HG03521 (cell line): Measurements from ENCODE around the gene FSTL5.
"Not testable (repeated sequence)": the region's sequence is repeated elsewhere in the genome, so short reads cannot be mapped to it uniquely, and the experiment has no call there.

ENCODE experiments used
- ATAC-seq: cut with Tn5 transposase; IDR thresholded peaks from one replicate; pipeline ENCODE4 v1.9.1; 2021; ENCODE audit warnings: mild to moderate bottlenecking, moderate library complexity; ENCODE audit not compliant: unreplicated experiment

The FSTL5 gene

DNA sequence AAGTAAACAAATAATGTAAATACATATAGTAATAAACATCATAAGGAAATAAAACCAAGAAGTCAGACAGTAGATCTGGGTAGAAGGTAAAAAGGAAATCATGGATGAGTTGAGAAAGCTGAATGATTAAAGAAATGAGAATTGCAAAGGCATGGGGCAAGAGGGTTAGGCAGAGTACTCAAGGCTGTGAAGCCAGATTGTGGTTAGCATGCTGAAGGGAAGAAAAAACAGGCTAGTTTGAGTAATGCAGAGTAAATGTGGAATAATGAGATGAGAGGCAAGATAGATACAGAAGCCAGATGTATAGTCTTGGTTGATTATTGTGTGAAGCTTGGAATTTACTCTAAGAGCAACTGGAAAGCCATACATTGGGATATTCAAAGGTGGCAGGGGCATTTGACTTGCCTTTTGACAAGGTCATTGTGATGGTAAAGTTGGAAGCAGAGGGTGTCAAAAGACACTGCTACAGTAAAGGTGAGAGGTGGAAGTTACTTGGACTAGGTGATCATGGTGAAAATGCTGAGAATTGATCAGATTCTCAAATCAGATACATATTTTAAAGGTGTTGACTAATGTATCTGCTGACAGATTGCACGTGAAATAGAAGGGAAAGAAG, 307.0 kb downstream of the FSTL5 start:
- no peak for ATAC-seq

DNA sequence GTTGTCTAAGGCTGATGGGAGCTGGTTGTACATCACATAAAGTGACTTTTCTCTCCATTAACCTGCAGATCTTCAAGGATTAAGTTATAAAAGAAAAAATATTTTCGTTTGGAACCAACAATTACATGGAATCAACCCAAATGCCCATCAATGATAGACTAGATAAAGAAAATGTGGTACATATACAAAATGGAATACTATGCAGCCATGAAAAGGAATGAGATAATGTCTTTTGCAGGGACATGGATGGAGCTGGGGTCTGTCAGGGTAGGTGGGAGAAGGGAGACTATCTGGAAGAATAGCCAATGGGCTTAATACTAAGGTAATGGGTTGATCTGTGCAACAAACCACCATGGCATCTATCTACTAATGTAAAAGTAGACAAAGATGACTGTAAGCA, 313.2 kb downstream of the FSTL5 start:
- ATAC-seq, result no peak

DNA sequence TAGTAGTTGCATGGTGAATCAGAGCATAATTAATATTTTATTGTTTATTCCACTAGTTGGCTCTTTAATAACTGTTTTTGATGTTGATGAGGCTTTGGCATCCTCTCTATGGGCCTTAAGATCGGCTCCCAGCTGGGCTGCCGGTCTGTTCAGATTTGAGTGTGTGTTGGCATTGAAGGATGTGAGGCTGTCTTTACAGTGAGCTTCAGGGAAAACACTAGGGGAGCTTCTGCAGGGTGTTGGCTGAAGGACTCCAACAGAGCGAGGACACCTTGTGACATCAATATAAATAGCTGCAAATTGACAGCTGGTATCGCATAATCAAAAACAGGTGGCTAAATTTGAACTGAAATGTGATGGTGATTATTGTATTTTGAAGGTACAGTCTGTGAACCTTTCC, 322.0 kb downstream of the FSTL5 start:
- ATAC-seq, result no peak

DNA sequence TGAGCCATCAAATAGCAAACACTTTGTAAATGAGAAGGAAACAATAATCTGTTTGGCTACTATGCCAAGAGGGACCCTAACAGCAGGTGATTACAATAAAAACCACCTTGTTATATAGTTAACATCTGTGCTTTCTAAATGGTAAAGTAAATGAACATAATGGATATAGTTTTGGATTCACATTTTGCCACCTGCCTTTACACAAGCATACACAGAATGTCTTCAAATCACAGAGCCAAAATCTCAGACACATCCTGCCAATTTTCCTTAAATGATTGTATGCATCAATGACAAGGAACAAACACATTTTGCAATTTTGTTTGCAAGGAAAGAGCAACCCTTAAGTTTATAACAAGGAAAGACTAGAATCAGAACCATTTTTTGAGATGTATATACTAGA, 334.2 kb downstream of the FSTL5 start:
- no peak for ATAC-seq

DNA sequence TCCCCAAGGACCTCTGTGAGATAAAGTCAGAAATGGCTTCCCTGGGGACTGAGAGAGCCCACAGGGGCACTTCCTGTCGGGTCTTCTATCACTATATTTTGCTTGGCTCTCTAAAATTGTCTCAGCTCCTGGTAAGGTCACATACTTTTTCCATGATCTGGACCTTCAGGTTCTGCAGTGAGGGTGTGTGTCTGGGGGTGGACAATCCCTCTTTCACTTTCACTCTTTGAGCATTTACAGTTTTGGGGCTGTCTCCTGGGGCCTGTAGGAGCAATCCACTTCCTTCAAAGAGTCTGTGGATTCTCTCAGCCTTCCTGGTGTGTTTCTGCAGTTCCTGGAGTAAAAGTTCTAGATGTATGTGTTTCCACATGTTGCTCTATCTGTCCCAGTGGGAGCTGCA, 335.7 kb downstream of the FSTL5 start:
- no peak for ATAC-seq

DNA sequence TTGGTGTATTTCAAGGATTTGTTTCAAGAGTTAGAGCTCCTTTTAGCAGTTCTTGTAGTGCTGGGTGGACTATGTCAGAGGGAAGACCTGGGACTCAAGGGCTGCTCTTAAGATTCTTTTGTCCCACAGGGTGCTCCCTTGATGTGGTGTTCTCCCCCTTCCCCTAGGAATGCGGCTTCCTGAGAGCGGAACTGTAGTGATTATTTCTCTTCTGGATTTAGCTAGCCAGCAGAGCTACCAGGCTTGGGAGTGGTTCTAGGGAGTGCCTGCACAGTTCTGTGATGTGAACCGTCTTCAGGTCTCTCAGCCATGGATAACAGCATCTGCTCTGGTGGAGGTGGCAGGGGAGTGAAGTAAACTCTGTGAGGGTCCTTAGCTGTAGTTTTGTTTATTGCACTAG, 336.8 kb downstream of the FSTL5 start:
- no peak for ATAC-seq

DNA sequence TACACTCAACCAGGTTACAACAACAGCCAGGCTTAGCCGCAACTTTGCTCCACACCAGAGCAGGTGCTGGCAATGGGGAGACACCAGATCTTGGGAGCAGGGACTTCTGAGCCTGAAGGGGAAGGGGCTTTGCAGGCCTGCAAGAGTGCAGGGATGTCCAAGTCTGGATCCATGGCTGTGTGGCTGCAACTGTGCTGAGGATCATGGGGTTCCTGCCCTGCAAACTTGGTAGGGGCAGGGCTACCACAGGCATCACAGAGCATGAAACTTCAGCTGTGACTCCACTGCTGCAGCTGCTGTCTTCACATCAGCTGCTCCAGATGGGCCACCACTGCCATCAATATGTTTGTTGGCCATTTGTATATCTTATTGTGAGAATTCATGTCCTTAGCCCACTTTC, 340.4 kb downstream of the FSTL5 start:
- no peak for ATAC-seq

DNA sequence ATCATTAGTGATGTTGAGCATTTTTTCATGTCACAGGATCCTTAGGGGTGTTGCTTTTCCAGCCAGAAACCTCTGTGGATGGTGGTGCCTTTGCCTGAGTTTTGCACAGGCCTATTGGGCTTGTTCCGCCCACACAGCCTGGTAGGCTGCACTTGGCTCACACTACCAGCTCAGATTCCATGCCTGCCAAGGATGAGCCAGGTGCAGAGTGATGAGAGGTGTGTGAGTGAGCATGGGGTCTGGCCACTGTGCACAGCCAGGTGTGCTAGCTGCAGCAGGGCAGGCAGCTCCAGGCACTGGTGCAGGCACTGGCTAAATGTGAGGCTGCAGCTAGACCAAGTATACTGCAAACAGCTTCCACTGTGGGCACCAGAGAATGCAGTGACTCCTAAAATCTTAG, 341.6 kb downstream of the FSTL5 start:
- ATAC-seq, result no peak

DNA sequence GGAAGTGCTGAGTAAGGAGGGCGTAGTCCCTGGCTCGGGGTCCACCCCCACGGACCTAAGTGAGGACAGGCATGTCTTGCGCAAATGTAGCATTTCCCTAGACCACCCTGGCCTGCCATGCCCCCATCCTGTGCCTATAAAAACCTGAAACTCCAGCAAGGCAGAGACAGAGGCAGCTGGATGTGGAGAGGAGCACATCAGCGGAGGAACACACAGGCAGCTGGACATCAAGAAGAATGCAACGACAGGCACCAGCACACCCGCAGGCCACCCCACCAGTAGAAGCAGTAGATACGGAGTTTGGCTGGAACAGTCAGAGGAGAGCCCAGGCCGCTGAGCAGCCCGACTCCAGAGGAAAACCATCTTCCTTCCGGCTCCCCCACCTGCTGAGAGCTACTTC, 345.9 kb downstream of the FSTL5 start:
- no peak for ATAC-seq

DNA sequence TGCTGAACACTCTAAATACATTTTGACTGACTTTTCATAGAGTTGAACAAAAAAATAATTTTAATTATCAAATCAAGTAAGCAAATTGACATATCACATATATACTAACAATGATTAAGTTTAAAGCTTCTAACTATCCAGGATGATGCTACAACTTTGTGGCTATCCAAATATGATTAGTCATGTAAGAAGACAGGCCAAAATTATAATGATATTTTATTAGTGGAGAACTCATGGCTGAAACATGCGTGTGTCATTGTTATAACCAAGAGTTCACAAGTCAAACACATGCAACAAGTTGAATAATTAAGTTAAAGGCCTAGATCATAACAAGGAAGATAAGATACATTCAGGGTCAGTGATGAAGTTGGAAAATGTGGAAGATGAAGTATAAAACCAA, 346.8 kb downstream of the FSTL5 start:
- ATAC-seq, result no peak

DNA sequence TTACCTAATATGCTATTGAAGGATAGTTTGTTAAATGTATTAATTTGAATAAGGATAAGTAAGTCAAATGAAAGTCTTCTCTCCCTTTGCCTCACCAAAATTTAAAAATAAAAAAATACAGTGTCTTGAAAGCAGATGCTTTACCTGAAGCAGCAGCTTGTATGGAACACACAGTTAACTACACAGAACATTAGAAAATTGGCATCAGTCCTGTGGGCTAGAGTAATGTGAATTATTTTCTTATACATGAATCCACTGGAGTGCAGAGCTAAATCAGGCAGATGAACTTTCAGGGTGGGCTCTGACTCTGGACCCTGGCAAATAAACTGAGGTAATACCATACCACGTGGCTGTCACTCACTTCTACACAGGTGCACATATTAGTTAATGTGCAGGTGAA, 348.0 kb downstream of the FSTL5 start:
- ATAC-seq, result no peak

DNA sequence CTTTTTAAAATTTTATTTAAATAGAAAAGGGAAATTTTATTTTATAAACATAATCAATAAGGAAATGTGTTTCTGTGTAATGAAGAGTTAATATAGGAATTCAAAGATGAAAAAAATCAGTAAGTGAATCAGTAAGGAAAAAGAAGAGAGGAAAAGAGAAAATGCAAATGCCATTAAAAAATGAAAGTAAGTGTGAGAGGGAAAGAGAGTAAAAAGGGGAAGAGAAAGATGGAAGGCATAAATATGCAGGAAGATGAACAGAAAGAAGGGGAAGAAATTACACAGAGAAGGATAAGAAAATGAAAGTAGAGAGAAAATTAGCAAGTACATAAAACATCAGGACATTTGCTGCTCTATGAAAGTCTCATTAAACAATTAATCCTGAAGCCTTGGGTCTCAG, 349.9 kb downstream of the FSTL5 start:
- ATAC-seq, result no peak

DNA sequence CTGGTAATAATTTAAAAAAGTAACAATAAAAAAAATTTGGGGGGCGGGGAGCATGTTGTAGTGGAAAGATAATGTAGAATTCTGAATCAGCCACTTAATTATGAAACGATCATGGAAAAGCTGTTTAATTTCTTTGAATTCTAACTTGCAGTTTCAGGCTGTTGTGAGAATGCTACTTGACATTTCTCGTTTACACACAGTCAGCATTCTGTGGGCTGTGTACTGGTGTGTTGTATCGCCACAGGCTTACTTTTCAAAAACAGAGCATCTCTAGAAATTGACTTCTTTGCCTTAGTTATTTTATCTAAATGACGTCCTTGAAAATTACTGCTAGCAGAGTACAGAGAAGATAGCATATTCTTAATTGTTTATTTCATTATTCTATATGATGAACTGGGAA, 350.4 kb downstream of the FSTL5 start:
- ATAC-seq, result no peak

DNA sequence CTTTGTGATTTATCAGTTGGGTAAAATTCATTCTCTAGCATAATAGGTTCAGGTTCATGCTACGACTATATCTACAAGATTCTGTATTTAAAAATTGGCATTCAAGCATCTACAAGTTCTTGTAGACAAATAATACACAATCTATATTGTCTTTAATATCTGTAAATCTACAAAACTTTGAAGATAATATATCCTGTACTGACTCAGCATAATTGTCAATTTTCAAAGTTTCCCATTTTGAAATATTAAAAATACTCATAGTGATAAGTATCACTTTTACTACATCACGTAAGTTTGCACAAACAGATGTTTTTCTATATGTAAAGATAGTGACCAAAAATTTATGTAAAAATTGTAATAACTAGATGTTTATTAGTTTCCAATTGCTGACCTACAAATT, 360.6 kb downstream of the FSTL5 start:
- no peak for ATAC-seq

DNA sequence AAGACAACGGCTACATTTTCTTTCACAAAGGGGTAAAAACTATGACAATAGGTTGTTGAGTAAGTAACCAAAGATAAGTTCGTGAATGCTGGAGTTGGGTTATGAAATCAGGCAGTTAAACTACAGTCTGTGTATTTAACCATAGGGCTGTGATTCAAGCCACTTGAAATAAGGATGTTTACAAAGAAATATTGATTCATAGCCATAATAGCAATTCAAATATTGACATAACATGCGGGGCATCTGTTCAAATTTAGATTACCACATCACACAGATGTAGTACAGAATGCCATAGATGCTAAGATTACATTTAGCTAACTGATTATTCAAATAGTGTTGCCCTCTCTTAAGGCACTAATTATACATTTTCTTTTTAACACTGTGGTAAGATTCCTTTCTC, 364.1 kb downstream of the FSTL5 start:
- no peak for ATAC-seq

DNA sequence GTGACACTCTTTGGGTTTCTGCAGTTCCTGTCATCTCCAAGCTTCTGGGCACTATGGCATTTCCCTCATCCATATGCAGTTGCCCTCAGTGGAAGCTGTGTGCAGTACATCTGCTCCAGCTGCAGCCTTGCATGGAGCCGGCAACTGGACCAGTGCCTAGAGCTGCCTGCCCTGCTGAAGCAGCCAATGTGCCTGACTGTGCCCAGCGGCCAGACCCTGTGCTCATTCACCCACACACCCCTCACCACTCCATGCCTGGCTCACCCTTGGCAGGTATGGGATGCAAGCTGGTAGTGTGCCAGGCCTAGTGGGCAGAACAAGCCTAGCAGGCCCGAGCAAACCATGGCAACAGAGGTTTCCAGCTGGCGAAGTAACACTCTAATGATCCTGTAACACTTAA, 370.8 kb downstream of the FSTL5 start:
- no peak for ATAC-seq

DNA sequence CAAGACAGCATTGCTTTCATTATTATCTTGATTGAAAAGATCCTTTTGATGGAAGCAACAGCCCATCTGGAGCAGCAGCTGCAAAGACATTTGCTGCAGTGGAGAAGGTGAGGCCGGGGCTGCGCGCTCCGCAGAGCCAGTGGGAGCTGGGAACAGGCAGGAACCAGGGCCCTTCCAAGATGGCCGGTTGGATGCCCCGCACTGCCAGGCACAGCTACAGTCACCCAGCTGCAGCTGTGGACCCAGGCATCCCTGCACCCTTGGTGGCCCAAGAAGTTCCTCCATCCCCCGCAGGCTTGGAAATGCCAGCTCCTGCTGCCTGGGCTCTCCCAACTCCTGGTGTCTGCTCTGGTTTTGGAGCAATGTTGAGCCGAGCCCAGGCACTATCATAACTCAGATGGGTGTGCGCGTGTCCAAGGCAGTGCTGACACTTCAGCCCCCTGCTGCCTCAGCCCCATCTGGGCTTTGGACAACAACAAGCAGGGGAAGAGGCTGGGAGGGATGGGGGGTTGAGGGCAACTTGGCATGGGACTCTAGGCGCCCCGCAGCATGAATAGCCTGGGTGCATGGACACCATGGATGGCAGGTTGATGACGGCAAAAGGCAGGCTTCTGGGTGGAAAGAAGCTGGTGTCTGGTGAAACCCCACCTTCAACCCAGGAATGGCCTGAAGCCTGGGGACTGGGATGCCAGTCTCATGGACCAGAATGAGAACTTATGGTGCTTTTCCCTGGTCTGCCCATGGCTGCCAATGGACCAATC, 371.8 kb downstream of the FSTL5 start:
- ATAC-seq, result no peak

DNA sequence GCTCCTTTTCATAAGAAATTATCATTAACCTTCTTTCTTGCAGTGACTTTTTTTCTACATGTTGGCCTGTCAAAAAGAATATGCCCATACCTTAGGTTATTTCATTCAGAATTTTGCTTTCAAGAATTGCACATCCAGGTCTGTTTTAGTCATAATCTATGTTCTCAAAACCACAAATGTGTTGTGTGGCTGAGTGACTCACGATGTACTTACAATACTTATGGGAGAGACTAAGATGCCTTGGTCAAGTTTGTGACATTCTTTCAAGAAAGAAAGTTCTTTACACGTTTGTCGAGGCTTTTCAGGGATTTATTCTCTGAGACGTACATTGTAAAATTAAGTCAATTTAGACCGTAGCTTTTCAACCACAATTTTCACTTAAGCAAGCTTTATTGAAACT, 396.7 kb downstream of the FSTL5 start:
- no peak for ATAC-seq

DNA sequence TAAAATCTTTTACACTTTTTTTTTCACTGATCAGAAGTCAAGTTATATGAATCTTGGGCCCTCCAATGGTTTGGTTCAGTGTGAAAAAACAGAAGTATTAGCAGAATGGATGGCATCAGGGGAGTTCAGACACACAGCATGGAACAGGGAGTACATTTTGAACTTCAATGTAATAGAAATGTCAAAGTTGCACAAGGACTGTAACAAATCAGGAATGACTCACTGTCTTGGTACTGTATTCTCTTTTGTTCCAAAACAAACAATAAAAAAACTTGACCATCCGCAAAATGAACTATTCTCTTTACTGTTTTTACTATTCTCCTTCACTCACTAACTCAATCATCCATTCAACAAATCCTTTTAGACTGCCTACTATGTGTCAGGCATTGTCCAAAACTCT, 401.0 kb downstream of the FSTL5 start:
- ATAC-seq, result no peak

DNA sequence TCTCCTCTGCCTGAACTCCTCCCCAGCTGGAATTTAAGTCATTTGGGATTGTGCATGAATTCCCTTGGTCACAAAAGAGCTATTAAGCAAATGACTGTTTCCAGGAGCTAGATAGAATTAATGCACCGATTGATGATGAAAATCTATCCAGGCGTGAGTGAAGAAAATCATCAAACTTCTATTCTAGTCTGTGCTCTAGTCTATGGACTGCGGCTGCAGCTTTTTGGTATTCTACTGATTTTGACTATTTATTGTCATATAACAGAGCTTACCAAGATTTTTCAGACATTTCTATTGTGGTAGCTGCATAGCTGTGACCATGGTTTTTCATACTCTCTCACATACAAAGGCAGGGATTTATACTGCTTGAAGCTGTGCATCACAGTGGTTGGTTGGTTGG, 403.8 kb downstream of the FSTL5 start:
- ATAC-seq, result no peak

DNA sequence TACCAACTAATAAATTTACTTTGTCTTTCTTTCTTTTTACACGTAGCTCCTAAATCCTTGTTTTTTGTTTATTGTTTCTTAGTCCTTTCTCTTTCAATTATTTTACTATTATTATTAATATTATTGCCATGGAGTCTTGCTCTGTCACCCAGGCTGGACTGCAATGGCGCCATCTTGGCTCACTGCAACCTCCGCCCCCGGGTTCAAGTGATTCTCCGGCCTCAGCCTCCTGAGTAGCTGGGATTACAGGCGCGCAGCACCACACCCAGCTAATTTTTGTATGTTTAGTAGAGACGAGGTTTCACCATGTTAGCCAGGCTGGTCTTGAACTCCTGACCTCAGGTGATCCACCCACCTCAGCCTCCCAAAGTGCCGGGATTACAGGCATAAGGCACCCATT, 405.4 kb downstream of the FSTL5 start:
- ATAC-seq, result not testable (repeated sequence)

DNA sequence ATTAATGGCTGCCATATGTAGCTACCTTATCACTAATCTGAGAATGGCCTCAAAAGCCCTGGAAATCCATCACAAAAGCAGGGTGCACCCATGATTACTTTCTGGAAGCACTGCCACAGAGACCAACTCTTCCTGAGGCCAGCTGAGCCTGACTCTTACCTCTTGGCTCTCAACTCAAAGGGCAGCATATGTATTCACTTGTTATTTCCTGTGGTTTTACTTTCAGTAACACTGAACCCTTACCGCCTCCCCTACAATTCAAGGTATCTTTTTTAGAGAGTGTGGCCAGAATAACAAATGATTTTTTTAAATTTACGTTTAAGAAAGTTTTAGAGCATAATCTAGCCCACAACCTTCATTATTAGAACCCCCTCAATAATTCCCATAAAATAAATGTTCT, 434.9 kb downstream of the FSTL5 start:
- no peak for ATAC-seq

DNA sequence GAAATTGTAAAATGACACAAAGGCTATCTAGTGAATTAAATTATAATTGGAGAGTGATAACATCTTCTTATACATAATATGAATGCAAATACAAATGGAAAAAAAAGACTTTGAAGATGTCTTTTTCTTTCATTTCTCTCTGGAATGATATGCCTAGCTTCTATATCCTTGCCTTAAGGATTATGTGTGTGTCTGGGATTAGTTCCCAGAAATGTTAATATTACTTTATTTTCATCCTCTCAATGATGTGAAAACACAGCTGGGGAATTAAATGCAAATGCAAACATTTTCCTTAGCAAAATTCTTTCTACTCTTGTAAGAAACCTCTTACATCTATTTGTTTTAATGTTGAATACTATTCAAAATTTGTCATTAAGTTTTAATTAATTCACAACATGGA, 441.9 kb downstream of the FSTL5 start:
- ATAC-seq, result no peak
